HG02970 (cell line): Measurements from ENCODE around the gene ARHGEF4.
A peak's percentile ranks its signal among the peaks of the same experiment; 100 is the strongest.
"Not testable (repeated sequence)": the region's sequence is repeated elsewhere in the genome, so short reads cannot be mapped to it uniquely, and the experiment has no call there.

Source experiments
- ATAC-seq: cut with Tn5 transposase; IDR thresholded peaks from one replicate; pipeline ENCODE4 v1.9.1; 2021; ENCODE audit warnings: mild to moderate bottlenecking, moderate library complexity, moderate number of reproducible peaks; ENCODE audit not compliant: unreplicated experiment, low FRiP score

The ARHGEF4 gene

GRCh38 chr2:130963849-130964793 lies 127.4 kb downstream of the ARHGEF4 start:
- no peak for ATAC-seq

- ATAC-seq: no peak
These were observed 128.2 kb downstream of the ARHGEF4 start for GRCh38 chr2:130964931-130965330.

- ATAC-seq: no peak
These were observed 129.5 kb downstream of the ARHGEF4 start for GRCh38 chr2:130966149-130966774.

- no peak for ATAC-seq
These were observed 130.2 kb downstream of the ARHGEF4 start for GRCh38 chr2:130966775-130967490.

GRCh38 chr2:130972410-130972809 lies 135.7 kb downstream of the ARHGEF4 start:
- ATAC-seq: peak; percentile 71

GRCh38 chr2:130975729-130976128 lies 139.0 kb downstream of the ARHGEF4 start:
- no peak for ATAC-seq

- ATAC-seq: no peak
These were observed 140.0 kb downstream of the ARHGEF4 start for GRCh38 chr2:130976591-130977237.

GRCh38 chr2:130977461-130978050 lies 140.8 kb downstream of the ARHGEF4 start:
- ATAC-seq: no peak

GRCh38 chr2:130981667-130982066 lies 145.0 kb downstream of the ARHGEF4 start:
- no peak for ATAC-seq

- ATAC-seq: no peak
These were observed 148.6 kb downstream of the ARHGEF4 start for GRCh38 chr2:130985206-130985780.

GRCh38 chr2:130985831-130986649 lies 149.3 kb downstream of the ARHGEF4 start:
- no peak for ATAC-seq

GRCh38 chr2:130986890-130987493 lies 150.3 kb downstream of the ARHGEF4 start:
- ATAC-seq: no peak

GRCh38 chr2:130987519-130988425 lies 151.1 kb downstream of the ARHGEF4 start:
- no peak for ATAC-seq

- ATAC-seq: not testable (repeated sequence)
These were observed 154.7 kb downstream of the ARHGEF4 start for GRCh38 chr2:130991446-130991845.

- ATAC-seq: not testable (repeated sequence)
These were observed 155.3 kb downstream of the ARHGEF4 start for GRCh38 chr2:130992003-130992402.

GRCh38 chr2:130996691-130997090 lies 160.0 kb downstream of the ARHGEF4 start:
- ATAC-seq: no peak

GRCh38 chr2:130997198-130997597 lies 160.5 kb downstream of the ARHGEF4 start:
- ATAC-seq: no peak

GRCh38 chr2:130998561-130998960 lies 161.8 kb downstream of the ARHGEF4 start:
- no peak for ATAC-seq
